ENCODE results near the gene TMEM218. TPM values are rescaled to one million over a fixed set of nuclear protein-coding genes. Genes with fewer than 3 reads are reported as not detected.

The TMEM218 gene
- polyA plus RNA-seq, 1 experiment: 15.1 TPM

GRCh38 chr11:125081098-125081798 lies 30.2 kb downstream of the TMEM218 start:
- no peaks in the 10 kb centered on the region; the same call in 1 of the 2 replicates for H3K27me3 ChIP-seq (ENCODE audit: control insufficient read depth, insufficient read depth, low read length)
- no peaks in the 10 kb centered on the region for H3K36me3 ChIP-seq (ENCODE audit: control insufficient read depth, insufficient read depth, low read length)
- ChIA-PET CTCF (interaction anchor here (0.6 to 2.6 kb wide), 3 partner anchors 10 to 311 kb away, joined by 3 to 12 read pairs (median 3); no protein-coding TSS in a partner anchor), POLR2A (no interaction called here)
- DNase-seq (ENCODE audit: low read depth): no peak
- no peak overlapping the region for H3K4me3 ChIP-seq (ENCODE audit: low read depth, low read length)
- TF ChIP-seq CTCF (IDR thresholded peaks at IDR 0.05; ENCODE audit: insufficient read depth, low read depth, low read length): no peak

GRCh38 chr11:125080531-125080911 lies 30.9 kb downstream of the TMEM218 start:
- Histone ChIP-seq H3K27me3 (ENCODE audit: control insufficient read depth, insufficient read depth, low read length) (no peaks in the 10 kb centered on the region; the same call in 1 of the 2 replicates), H3K4me3 (ENCODE audit: low read depth, low read length) (no peak overlapping the region), H3K36me3 (ENCODE audit: control insufficient read depth, insufficient read depth, low read length) (no peaks in the 10 kb centered on the region)
- ChIA-PET CTCF (no interaction called here), POLR2A (no interaction called here)
- TF ChIP-seq CTCF (IDR thresholded peaks at IDR 0.05; ENCODE audit: insufficient read depth, low read depth, low read length): no peak
- DNase-seq (ENCODE audit: low read depth): no peak

GRCh38 chr11:125079878-125080530 lies 31.4 kb downstream of the TMEM218 start:
- no peaks in the 10 kb centered on the region for H3K36me3 ChIP-seq (ENCODE audit: control insufficient read depth, insufficient read depth, low read length)
- POLR2A ChIA-PET: no interaction called here
- CTCF ChIA-PET: no interaction called here
- no peak overlapping the region for H3K4me3 ChIP-seq (ENCODE audit: low read depth, low read length)
- H3K27me3 ChIP-seq (ENCODE audit: control insufficient read depth, insufficient read depth, low read length): no peaks in the 10 kb centered on the region; the same call in 1 of the 2 replicates
- DNase-seq (ENCODE audit: low read depth): no peak
- TF ChIP-seq CTCF (IDR thresholded peaks at IDR 0.05; ENCODE audit: insufficient read depth, low read depth, low read length): no peak

- Histone ChIP-seq H3K27me3 (ENCODE audit: control insufficient read depth, insufficient read depth, low read length) (no peaks in the 10 kb centered on the region; the same call in 1 of the 2 replicates), H3K4me3 (ENCODE audit: low read depth, low read length) (no peak overlapping the region), H3K36me3 (ENCODE audit: control insufficient read depth, insufficient read depth, low read length) (no peaks in the 10 kb centered on the region)
- TF ChIP-seq CTCF (IDR thresholded peaks at IDR 0.05; ENCODE audit: insufficient read depth, low read depth, low read length): no peak
- no peak for DNase-seq (ENCODE audit: low read depth)
- POLR2A ChIA-PET: no interaction called here
- CTCF ChIA-PET: interaction anchor here (1.1 kb wide), 1 partner anchor 9 kb away, joined by 3 read pairs; no protein-coding TSS in a partner anchor
These were observed 32.1 kb downstream of the TMEM218 start for GRCh38 chr11:125079151-125079877.
